HEK293 (cell line): ENCODE results near the gene ASTN2.

Experiments used
- CTCF ChIA-PET: fragments of 350-600 bp; formaldehyde crosslinking; extraction: SDS; loops from one replicate; lab custom pipeline; 2021; ENCODE audit warnings: antibody characterized with exemption; lab: Yijun Ruan, JAX
- POLR2A ChIA-PET: fragments of 300-600 bp; formaldehyde crosslinking; extraction: SDS; loops from one replicate; lab custom pipeline; 2020; ENCODE audit warnings: antibody characterized with exemption, inconsistent platforms; lab: Yijun Ruan, JAX
- H3K27ac ChIP-seq: fragments of 200-500 bp; sonication (Bioruptor generic); 2 replicates; pipeline ENCODE4 v1.5.1; 2014; ENCODE audit warnings: low read depth, low read length, control low read depth, inconsistent platforms; ENCODE audit errors: extremely low read depth
- H3K36me3 ChIP-seq, 2 experiments: fragments of 200-500 bp in 1 of 2; sonication (Bioruptor generic) in 1 of 2; 1 replicate in 1 of 2; 2 replicates in 1 of 2; pipeline ENCODE4 v1.5.1; 2014 to 2017; ENCODE audit warnings: inconsistent platforms in 2 of 2, low read length in 2 of 2; ENCODE audit not compliant: control insufficient read depth in 2 of 2, insufficient read depth in 1 of 2
- H3K4me1 ChIP-seq: fragments of 200-500 bp; sonication (Bioruptor generic); 2 replicates; pipeline ENCODE4 v1.5.1; 2014; ENCODE audit warnings: mild to moderate bottlenecking, low read length, inconsistent platforms; ENCODE audit not compliant: control insufficient read depth, insufficient read depth
- H3K4me3 ChIP-seq: 2 replicates; pipeline ENCODE4 v1.5.1; 2011; ENCODE audit warnings: low read depth, mild to moderate bottlenecking, control low read depth, low read length, moderate library complexity
- H3K9me3 ChIP-seq: fragments of 200-500 bp; sonication (Bioruptor generic); 2 replicates; pipeline ENCODE4 v1.5.1; 2014; ENCODE audit warnings: low read depth, low read length, inconsistent platforms; ENCODE audit not compliant: control insufficient read depth, insufficient read depth
- HOXA7 ChIP-seq: sonication (generic); formaldehyde crosslinking; IDR thresholded peaks from 2 replicates; pipeline ENCODE4 v1.8.1; 2022; ENCODE audit warnings: missing genetic modification reagents, borderline replicate concordance
- KLF10 ChIP-seq: fragments of 450-650 bp; IDR thresholded peaks from 2 replicates; pipeline ENCODE4 v1.5.1; 2018; ENCODE audit warnings: missing biosample characterization, mild to moderate bottlenecking, missing genetic modification characterization
- KLF7 ChIP-seq: fragments of 450-650 bp; formaldehyde crosslinking; IDR thresholded peaks from 2 replicates; pipeline ENCODE4 v1.5.1; 2016; ENCODE audit warnings: missing biosample characterization, missing genetic modification characterization, borderline replicate concordance
- MYNN ChIP-seq: fragments of 450-650 bp; formaldehyde crosslinking; IDR thresholded peaks from 2 replicates; pipeline ENCODE4 v1.5.1; 2016; ENCODE audit warnings: missing biosample characterization, missing genetic modification characterization, borderline replicate concordance
- OSR2 ChIP-seq: fragments of 450-650 bp; formaldehyde crosslinking; IDR thresholded peaks from 2 replicates; pipeline ENCODE4 v1.5.1; 2016; ENCODE audit warnings: missing biosample characterization, missing genetic modification characterization
- ZFP41 ChIP-seq: fragments of 450-650 bp; formaldehyde crosslinking; IDR thresholded peaks from 2 replicates; pipeline ENCODE4 v1.5.1; 2016; ENCODE audit warnings: missing biosample characterization, missing genetic modification characterization, borderline replicate concordance
- ZNF132 ChIP-seq: fragments of 450-650 bp; formaldehyde crosslinking; IDR thresholded peaks from 2 replicates; pipeline ENCODE4 v1.5.1; 2017; ENCODE audit warnings: missing biosample characterization, missing genetic modification characterization, borderline replicate concordance
- ZNF138 ChIP-seq: fragments of 450-650 bp; formaldehyde crosslinking; IDR thresholded peaks from 2 replicates; pipeline ENCODE4 v1.5.1; 2016; ENCODE audit warnings: missing biosample characterization, missing genetic modification characterization, borderline replicate concordance
- ZNF157 ChIP-seq: fragments of 450-650 bp; formaldehyde crosslinking; IDR thresholded peaks from 2 replicates; pipeline ENCODE4 v1.5.1; 2016; ENCODE audit warnings: missing biosample characterization, missing genetic modification characterization
- ZNF169 ChIP-seq: fragments of 450-650 bp; formaldehyde crosslinking; IDR thresholded peaks from 2 replicates; pipeline ENCODE4 v1.5.1; 2016; ENCODE audit warnings: missing biosample characterization, missing genetic modification characterization
- ZNF174 ChIP-seq: fragments of 450-650 bp; formaldehyde crosslinking; IDR thresholded peaks from 2 replicates; pipeline ENCODE4 v1.5.0; 2017; ENCODE audit warnings: missing biosample characterization, mild to moderate bottlenecking, missing genetic modification characterization
- ZNF223 ChIP-seq: fragments of 450-650 bp; formaldehyde crosslinking; IDR thresholded peaks from 2 replicates; pipeline ENCODE4 v1.5.1; 2016; ENCODE audit warnings: missing biosample characterization, missing genetic modification characterization
- ZNF266 ChIP-seq: fragments of 450-650 bp; formaldehyde crosslinking; IDR thresholded peaks from 2 replicates; pipeline ENCODE4 v1.5.1; 2016; ENCODE audit warnings: missing biosample characterization, missing genetic modification characterization, low read depth
- ZNF324 ChIP-seq: fragments of 450-650 bp; formaldehyde crosslinking; IDR thresholded peaks from 2 replicates; pipeline ENCODE4 v1.5.1; 2016; ENCODE audit warnings: missing biosample characterization, missing genetic modification characterization
- ZNF48 ChIP-seq: fragments of 450-650 bp; formaldehyde crosslinking; IDR thresholded peaks from 2 replicates; pipeline ENCODE4 v1.5.1; 2016; ENCODE audit warnings: missing biosample characterization, missing genetic modification characterization
- ZNF510 ChIP-seq: fragments of 450-650 bp; formaldehyde crosslinking; IDR thresholded peaks from 2 replicates; pipeline ENCODE4 v1.5.1; 2018; ENCODE audit warnings: mild to moderate bottlenecking, missing genetic modification characterization, missing biosample characterization; ENCODE audit not compliant: insufficient replicate concordance
- ZNF558 ChIP-seq: fragments of 450-650 bp; formaldehyde crosslinking; IDR thresholded peaks from 2 replicates; pipeline ENCODE4 v1.5.1; 2016; ENCODE audit warnings: missing biosample characterization, missing genetic modification characterization
- ZNF561 ChIP-seq: fragments of 450-650 bp; IDR thresholded peaks from 2 replicates; pipeline ENCODE4 v1.5.1; 2018; ENCODE audit warnings: missing biosample characterization, missing genetic modification characterization, borderline replicate concordance
- ZNF623 ChIP-seq: fragments of 450-650 bp; formaldehyde crosslinking; IDR thresholded peaks from 2 replicates; pipeline ENCODE4 v1.5.1; 2016; ENCODE audit warnings: missing biosample characterization, missing genetic modification characterization
- ZNF624 ChIP-seq: fragments of 450-650 bp; formaldehyde crosslinking; IDR thresholded peaks from 2 replicates; pipeline ENCODE4 v1.5.1; 2017; ENCODE audit warnings: missing biosample characterization, missing genetic modification characterization
- ZNF660 ChIP-seq: fragments of 450-650 bp; IDR thresholded peaks from 2 replicates; pipeline ENCODE4 v1.5.1; 2018; ENCODE audit warnings: missing biosample characterization, mild to moderate bottlenecking, missing genetic modification characterization
- ZNF747 ChIP-seq: fragments of 450-650 bp; formaldehyde crosslinking; IDR thresholded peaks from 2 replicates; pipeline ENCODE4 v1.5.1; 2016; ENCODE audit warnings: missing biosample characterization, missing genetic modification characterization
- TF ChIP-seq, protein P1 (sequence below): fragments of 450-650 bp; formaldehyde crosslinking; conservative IDR thresholded peaks from 2 replicates; pipeline ENCODE4 v1.5.1; 2016; ENCODE audit warnings: low read depth, missing biosample characterization, missing genetic modification characterization
- TF ChIP-seq, protein P2 (sequence below): fragments of 450-650 bp; formaldehyde crosslinking; IDR thresholded peaks from 2 replicates; pipeline ENCODE4; 2016; ENCODE audit warnings: missing biosample characterization, missing genetic modification characterization
- TF ChIP-seq, protein P3 (sequence below): fragments of 450-650 bp; formaldehyde crosslinking; IDR thresholded peaks from 2 replicates; pipeline ENCODE4 v1.5.1; 2017; ENCODE audit warnings: missing biosample characterization, missing genetic modification characterization

The ASTN2 gene

DNA sequence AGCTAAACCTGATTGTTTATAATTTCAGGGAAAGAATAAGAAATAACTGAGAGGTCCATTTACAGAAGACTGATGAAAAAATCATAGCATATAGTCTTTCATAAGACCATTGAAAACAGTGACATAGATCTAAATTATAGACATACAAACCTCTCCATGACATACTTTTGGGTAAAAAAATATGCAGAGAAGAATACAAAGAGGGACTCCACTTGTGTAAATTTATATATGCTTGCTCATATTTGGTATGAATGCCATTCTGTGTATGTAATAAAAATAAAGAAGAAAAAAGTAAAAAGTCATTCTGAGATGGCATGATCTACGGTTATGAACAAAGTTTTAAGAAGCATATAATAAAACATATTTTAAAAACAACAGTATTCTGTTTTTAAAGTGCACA, 310.7 kb downstream of the ASTN2 start (continued):
- TF ChIP-seq, protein P1, sequence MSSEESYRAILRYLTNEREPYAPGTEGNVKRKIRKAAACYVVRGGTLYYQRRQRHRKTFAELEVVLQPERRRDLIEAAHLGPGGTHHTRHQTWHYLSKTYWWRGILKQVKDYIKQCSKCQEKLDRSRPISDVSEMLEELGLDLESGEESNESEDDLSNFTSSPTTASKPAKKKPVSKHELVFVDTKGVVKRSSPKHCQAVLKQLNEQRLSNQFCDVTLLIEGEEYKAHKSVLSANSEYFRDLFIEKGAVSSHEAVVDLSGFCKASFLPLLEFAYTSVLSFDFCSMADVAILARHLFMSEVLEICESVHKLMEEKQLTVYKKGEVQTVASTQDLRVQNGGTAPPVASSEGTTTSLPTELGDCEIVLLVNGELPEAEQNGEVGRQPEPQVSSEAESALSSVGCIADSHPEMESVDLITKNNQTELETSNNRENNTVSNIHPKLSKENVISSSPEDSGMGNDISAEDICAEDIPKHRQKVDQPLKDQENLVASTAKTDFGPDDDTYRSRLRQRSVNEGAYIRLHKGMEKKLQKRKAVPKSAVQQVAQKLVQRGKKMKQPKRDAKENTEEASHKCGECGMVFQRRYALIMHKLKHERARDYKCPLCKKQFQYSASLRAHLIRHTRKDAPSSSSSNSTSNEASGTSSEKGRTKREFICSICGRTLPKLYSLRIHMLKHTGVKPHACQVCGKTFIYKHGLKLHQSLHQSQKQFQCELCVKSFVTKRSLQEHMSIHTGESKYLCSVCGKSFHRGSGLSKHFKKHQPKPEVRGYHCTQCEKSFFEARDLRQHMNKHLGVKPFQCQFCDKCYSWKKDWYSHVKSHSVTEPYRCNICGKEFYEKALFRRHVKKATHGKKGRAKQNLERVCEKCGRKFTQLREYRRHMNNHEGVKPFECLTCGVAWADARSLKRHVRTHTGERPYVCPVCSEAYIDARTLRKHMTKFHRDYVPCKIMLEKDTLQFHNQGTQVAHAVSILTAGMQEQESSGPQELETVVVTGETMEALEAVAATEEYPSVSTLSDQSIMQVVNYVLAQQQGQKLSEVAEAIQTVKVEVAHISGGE (tag by site-specific recombination) = no peak
- TF ChIP-seq ZNF624 = no peak
- TF ChIP-seq ZNF138 (tag by site-specific recombination) = no peak
- no peak for TF ChIP-seq ZNF174 (tag by site-specific recombination)

DNA sequence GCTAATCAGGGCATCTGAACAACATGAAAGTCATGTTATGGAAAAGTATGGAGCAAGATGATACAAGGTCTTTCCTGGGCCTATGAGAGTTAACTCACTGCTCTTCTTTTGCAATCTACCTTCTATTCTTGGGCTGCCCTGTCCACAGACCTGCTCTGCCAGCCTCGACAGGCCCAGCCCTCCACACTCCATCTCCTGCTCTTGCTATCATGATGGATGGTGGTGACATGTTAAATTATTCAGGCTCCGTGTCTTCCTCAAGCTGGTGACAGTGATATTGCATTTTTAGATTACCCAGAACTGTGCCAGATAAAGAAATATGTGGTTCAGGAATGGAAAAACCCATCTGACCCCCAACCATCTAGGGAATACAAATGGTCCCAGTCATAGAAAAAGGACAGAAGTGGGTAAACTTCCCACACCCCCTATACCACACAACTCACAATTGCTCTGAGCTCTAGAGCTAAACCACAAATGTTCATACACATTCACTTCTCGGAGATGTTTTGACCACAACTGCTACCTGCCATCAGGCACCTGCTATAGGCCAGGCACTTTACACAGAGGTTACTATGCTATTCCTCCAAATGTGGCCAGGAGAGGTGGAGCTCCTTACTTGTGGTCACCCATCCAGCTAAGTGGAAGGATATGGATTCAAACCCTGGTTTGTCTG, 311.3 kb downstream of the ASTN2 start:
- TF ChIP-seq KLF7 (no peak), ZNF132 (tag by site-specific recombination) (no peak), ZNF266 (tag by site-specific recombination) (no peak), ZNF223 (tag by site-specific recombination) (no peak), ZNF510 (tag by site-specific recombination) (no peak), MYNN (tag by site-specific recombination) (no peak), ZFP41 (tag by site-specific recombination) (no peak)
- TF ChIP-seq, all 188 proteins: peak for 0
- no peaks in the 10 kb centered on the region for H3K36me3 ChIP-seq
- no peaks in the 10 kb centered on the region for H3K4me1 ChIP-seq
- ChIA-PET POLR2A (no interaction called here), CTCF (no interaction called here)
- H3K4me3 ChIP-seq = no peak overlapping the region
- H3K27ac ChIP-seq = no peak overlapping the region
- H3K9me3 ChIP-seq = no peaks in the 10 kb centered on the region

DNA sequence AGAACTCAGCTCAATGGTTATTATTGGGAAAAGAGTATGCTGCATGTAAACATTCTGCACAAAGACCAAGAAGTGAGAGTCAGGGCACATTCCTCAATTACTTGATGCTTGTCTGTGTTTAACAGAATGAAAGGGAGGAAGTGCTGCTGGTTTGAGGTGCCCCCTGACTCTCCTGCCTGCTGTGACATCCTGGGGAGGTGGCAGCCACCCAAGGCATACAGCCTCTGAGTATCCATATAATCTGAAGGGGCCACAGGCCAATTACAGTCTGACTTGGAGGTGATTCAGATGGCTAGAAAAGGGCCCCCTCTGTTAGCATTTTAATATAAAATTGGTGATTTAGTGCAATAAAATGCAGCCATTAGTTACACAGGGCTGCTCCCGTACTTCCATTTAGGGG, 313.8 kb downstream of the ASTN2 start:
- Histone ChIP-seq H3K36me3 (no peaks in the 10 kb centered on the region), H3K27ac (no peak overlapping the region), H3K4me1 (no peaks in the 10 kb centered on the region), H3K4me3 (no peak overlapping the region), H3K9me3 (no peaks in the 10 kb centered on the region)
- ChIA-PET POLR2A (no interaction called here), CTCF (no interaction called here)
- no peak for TF ChIP-seq ZNF324 (tag by site-specific recombination)
- no peak for TF ChIP-seq HOXA7
- TF ChIP-seq ZNF660 (tag by site-specific recombination) = no peak
- TF ChIP-seq ZNF157 (tag by site-specific recombination) = no peak
- no peak for TF ChIP-seq ZNF169 (tag by site-specific recombination)

DNA sequence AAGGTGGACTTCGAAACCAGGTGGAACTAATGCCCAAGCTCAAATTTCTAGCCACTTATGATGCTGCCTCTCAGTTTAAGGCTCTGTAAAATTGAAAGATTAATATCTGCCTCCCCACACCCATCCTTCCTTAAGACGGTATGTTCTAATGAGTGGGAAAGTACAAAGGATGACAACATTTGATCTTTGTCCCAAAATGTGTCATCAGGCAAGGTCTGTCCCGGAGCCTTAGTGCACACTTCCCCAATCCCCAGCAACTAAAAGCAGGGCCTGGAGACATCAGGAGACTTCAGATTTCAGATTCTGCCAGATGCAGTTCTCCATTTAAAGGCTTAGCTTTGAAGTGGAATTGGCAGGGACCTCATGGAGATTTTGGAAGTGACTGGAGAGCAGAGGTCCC, 316.5 kb downstream of the ASTN2 start:
- Histone ChIP-seq H3K9me3 (no peaks in the 10 kb centered on the region), H3K4me1 (no peaks in the 10 kb centered on the region), H3K4me3 (no peak overlapping the region), H3K27ac (no peak overlapping the region), H3K36me3 (no peaks in the 10 kb centered on the region)
- POLR2A ChIA-PET = no interaction called here
- CTCF ChIA-PET = no interaction called here
- TF ChIP-seq, protein P2, sequence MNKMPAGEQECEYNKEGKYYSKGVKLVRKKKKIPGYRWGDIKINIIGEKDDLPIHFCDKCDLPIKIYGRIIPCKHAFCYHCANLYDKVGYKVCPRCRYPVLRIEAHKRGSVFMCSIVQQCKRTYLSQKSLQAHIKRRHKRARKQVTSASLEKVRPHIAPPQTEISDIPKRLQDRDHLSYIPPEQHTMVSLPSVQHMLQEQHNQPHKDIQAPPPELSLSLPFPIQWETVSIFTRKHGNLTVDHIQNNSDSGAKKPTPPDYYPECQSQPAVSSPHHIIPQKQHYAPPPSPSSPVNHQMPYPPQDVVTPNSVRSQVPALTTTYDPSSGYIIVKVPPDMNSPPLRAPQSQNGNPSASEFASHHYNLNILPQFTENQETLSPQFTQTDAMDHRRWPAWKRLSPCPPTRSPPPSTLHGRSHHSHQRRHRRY (tag by site-specific recombination) = no peak
- TF ChIP-seq ZNF747 (tag by site-specific recombination) (no peak), ZNF623 (no peak), OSR2 (no peak), ZNF561 (tag by site-specific recombination) (no peak), KLF10 (no peak), ZNF558 (no peak), ZNF48 (no peak)
- TF ChIP-seq, protein P3, sequence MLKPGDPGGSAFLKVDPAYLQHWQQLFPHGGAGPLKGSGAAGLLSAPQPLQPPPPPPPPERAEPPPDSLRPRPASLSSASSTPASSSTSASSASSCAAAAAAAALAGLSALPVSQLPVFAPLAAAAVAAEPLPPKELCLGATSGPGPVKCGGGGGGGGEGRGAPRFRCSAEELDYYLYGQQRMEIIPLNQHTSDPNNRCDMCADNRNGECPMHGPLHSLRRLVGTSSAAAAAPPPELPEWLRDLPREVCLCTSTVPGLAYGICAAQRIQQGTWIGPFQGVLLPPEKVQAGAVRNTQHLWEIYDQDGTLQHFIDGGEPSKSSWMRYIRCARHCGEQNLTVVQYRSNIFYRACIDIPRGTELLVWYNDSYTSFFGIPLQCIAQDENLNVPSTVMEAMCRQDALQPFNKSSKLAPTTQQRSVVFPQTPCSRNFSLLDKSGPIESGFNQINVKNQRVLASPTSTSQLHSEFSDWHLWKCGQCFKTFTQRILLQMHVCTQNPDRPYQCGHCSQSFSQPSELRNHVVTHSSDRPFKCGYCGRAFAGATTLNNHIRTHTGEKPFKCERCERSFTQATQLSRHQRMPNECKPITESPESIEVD = no peak
